ENCODE measurements around the gene EFCAB6.

GRCh38 chr22:43591380-43591779 is 220.7 kb downstream of the EFCAB6 start:
- TF ChIP-seq FOXP1 (IDR thresholded peaks at IDR 0.05) = no peak
- TF ChIP-seq FOXP1 (CRISPR knock-in tag; IDR thresholded peaks at IDR 0.05) = no peak
- no peak for TF ChIP-seq BHLHE40 (IDR thresholded peaks at IDR 0.05; ENCODE audit: low read length)
- TF ChIP-seq SRY (CRISPR knock-in tag; IDR thresholded peaks at IDR 0.05) = no peak
- TF ChIP-seq PHF5A (CRISPR knock-in tag; IDR thresholded peaks at IDR 0.05; ENCODE audit: low read depth, unreplicated experiment) = no peak
- TF ChIP-seq, protein P1, sequence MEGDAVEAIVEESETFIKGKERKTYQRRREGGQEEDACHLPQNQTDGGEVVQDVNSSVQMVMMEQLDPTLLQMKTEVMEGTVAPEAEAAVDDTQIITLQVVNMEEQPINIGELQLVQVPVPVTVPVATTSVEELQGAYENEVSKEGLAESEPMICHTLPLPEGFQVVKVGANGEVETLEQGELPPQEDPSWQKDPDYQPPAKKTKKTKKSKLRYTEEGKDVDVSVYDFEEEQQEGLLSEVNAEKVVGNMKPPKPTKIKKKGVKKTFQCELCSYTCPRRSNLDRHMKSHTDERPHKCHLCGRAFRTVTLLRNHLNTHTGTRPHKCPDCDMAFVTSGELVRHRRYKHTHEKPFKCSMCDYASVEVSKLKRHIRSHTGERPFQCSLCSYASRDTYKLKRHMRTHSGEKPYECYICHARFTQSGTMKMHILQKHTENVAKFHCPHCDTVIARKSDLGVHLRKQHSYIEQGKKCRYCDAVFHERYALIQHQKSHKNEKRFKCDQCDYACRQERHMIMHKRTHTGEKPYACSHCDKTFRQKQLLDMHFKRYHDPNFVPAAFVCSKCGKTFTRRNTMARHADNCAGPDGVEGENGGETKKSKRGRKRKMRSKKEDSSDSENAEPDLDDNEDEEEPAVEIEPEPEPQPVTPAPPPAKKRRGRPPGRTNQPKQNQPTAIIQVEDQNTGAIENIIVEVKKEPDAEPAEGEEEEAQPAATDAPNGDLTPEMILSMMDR (CRISPR knock-in tag; IDR thresholded peaks at IDR 0.05) = no peak
- TF ChIP-seq ZBTB21 (CRISPR knock-in tag; IDR thresholded peaks at IDR 0.05) = no peak
- no peak for TF ChIP-seq FOXM1 (CRISPR knock-in tag; IDR thresholded peaks at IDR 0.05)

Measured in HepG2 (cell line).